HG02943 (cell line): ENCODE results near the gene VPS52.
"Not testable (repeated sequence)": the region's sequence is repeated elsewhere in the genome, so short reads cannot be mapped to it uniquely, and the experiment has no call there.

ENCODE experiments used
- ATAC-seq: cut with Tn5 transposase; IDR thresholded peaks from one replicate; pipeline ENCODE4 v1.9.1; 2021; ENCODE audit warnings: mild to moderate bottlenecking, low read depth, moderate library complexity; ENCODE audit not compliant: unreplicated experiment

The VPS52 gene

GRCh38 chr6:33280539-33280938, 8.9 kb upstream of the VPS52 start:
- ATAC-seq: no peak

GRCh38 chr6:33279971-33280511, 8.4 kb upstream of the VPS52 start:
- no peak for ATAC-seq

DNA sequence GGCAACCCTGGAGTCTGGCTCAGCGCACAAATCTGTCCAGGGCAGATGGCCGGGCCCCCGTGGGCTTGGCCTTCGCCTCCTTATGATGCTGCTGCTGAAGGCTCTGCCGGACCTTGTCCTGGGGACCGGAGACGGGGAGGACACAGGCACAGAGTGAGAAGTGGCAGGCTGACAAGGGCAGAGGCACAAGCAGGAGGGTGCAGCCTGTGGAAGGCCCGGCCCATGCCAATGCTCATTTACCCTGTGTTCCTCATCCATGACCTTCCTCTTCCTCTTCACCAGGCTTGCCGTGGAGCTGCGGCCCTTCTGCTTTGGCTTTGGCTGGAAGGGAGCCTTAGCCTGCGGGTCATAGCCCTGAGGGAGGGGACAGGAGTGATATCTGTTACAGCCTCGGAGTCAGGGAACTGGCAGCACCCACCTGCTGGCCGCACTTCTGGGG, 7.6 kb upstream of the VPS52 start:
- ATAC-seq: no peak

DNA sequence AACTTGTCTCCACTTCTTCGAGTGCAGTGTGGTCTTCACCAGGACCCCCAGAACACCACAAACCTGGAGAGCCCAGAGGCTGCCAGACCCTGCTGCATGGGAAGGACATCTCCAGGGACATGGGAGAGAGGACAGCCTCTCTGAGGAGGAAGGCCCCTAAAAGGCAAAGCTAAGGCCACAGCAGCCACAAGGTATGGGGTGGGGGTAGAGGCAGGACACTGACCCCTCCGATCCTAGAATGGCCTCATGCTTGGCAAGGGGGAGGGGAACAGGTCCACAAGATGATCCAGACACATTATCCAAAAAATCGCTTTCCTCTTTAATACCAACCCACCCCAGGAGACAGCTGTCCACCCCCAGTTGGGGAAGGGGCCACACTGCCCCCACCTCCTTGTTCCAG, 7.1 kb upstream of the VPS52 start:
- ATAC-seq: no peak

GRCh38 chr6:33278392-33278741, 6.7 kb upstream of the VPS52 start:
- ATAC-seq: no peak

DNA sequence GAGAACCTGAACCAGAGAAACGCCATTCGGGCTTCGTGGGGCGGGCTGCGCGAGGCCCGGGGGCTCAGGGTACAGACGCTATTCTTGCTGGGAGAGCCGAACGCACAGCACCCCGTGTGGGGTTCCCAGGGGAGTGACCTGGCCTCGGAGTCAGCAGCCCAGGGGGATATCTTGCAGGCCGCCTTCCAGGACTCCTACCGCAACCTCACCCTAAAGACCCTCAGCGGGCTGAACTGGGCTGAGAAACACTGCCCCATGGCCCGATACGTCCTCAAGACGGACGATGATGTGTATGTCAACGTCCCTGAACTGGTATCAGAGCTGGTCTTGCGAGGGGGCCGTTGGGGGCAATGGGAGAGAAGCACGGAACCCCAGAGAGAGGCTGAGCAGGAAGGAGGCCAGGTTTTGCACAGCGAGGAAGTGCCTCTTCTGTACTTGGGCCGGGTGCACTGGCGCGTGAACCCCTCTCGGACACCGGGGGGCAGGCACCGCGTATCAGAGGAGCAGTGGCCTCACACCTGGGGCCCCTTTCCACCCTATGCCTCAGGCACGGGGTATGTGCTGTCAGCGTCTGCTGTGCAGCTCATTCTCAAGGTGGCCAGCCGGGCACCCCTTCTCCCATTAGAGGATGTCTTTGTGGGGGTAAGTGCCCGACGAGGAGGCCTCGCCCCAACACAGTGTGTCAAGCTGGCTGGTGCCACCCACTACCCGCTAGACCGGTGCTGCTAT, 6.2 kb upstream of the VPS52 start:
- ATAC-seq: no peak

- ATAC-seq: no peak
These were observed 5.4 kb upstream of the VPS52 start, which contains the start of gene B3GALT4 for GRCh38 chr6:33276864-33277662. Gene B3GALT4, plus strand, starts transcription at chr6:33277123. Its CDS starts 297 bp downstream, at chr6:33277420.

- ATAC-seq: no peak
These were observed 4.8 kb upstream of the VPS52 start for GRCh38 chr6:33276581-33276863.

GRCh38 chr6:33275795-33276580, 4.3 kb upstream of the VPS52 start:
- ATAC-seq: not testable (repeated sequence)

GRCh38 chr6:33273924-33274902, 2.5 kb upstream of the VPS52 start:
- ATAC-seq: no peak

GRCh38 chr6:33273129-33273923, 1.6 kb upstream of the VPS52 start:
- no peak for ATAC-seq

DNA sequence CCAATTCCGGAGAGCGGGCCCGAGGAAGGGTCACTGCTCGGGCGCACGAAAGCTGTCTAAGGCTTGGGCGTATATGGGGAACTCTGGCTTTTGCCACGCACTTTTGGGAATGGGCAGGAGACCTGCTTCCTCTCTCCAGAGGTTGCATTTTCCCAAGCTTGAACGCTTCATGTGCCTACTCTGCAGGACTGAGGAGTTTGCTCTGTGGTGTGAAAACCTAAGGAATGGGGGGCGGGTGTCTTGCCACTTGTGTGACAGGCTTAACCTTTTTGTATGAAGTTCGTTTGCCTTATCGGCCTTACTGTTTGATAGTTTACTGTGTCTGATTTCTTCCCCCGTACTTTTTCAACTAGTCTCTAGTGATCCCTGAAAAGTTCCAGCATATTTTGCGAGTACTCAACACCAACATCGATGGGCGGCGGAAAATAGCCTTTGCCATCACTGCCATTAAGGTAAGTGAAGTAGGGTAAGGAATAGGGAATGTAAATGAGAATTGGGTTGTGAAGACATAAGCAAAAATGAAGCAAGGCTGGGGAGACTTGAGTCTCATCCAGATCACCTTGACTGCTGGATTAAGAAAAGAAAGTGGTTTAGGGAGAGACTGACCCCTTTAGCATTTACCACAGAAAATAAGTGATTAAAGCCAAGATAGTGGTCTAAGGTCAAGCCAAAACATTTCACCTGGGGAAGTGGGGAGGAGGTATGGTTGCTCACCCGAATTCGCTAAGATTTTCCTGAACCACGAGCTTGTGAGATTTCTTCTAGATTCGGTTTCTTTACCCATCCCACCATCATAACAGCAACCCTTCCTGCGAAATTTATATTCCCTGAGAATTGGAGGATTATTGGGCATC, 826 bp upstream of the VPS52 start:
- peak; percentile 19 for ATAC-seq

DNA sequence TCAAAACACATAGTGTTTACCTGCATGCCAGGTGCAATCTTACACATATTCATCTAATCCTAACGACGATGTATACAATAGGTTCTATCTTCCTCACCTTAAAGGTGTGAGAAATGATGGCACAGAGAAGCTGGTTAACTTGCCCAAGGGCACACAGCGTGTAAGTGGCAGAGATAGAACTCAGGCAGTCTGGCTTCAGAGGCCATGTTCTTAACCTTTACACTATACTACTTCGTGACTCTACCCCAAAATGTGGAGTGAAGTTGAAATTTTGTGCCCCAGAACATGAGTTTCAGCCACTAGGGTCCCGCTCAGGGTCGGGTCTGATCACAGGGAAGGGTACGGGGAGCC, 584 bp downstream of the VPS52 start:
- ATAC-seq: peak; percentile 22

GRCh38 chr6:33264015-33264414, 7.7 kb downstream of the VPS52 start:
- no peak for ATAC-seq

GRCh38 chr6:33262490-33262889, 9.2 kb downstream of the VPS52 start:
- not testable (repeated sequence) for ATAC-seq

- ATAC-seq: no peak
These were observed 12.6 kb downstream of the VPS52 start for GRCh38 chr6:33259032-33259431.

GRCh38 chr6:33254591-33254990, 17.1 kb downstream of the VPS52 start:
- ATAC-seq: no peak

DNA sequence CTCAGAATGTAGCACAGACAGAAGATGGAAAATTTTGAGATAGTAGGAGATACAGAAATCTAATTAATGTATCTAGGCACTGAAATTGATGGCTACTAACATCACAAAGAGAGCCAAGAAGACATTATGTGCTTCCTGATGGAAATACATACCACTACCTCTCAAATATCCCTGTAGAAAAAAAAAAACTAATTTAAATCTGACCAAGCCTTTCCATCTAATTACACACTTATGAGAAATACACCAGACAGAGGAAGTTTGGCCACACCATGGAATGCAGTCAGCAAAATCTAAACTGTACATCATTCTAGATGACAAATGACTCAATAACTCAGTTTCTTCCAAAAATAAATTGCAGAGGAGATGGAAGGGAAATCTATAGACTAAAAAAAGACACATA, 18.9 kb downstream of the VPS52 start:
- ATAC-seq: no peak
